Rectal smooth muscle tissue (tissue), 1 donor: Measurements from ENCODE around the gene TGFBR3.

ENCODE experiments used
- H3K27ac ChIP-seq: one replicate; pipeline ENCODE4 v1.7.0; 2013; ENCODE audit warnings: low read depth, low read length, inconsistent platforms
- H3K27me3 ChIP-seq: one replicate; pipeline ENCODE4 v1.7.0; 2013; ENCODE audit warnings: low read length; ENCODE audit not compliant: control insufficient read depth, insufficient read depth
- H3K36me3 ChIP-seq: one replicate; pipeline ENCODE4 v1.7.0; 2013; ENCODE audit warnings: low read length; ENCODE audit not compliant: control insufficient read depth, insufficient read depth
- H3K4me1 ChIP-seq: one replicate; pipeline ENCODE4 v1.7.0; 2013; ENCODE audit warnings: low read length; ENCODE audit not compliant: control insufficient read depth, insufficient read depth
- H3K4me3 ChIP-seq: one replicate; pipeline ENCODE4 v1.7.0; 2013; ENCODE audit warnings: low read length
- H3K9ac ChIP-seq: one replicate; pipeline ENCODE4 v1.7.0; 2013; ENCODE audit warnings: low read length

The TGFBR3 gene

GRCh38 chr1:91789273-91789997 lies 96.5 kb downstream of the TGFBR3 start:
- no peak overlapping the region for H3K9ac ChIP-seq
- H3K4me3 ChIP-seq = no peak overlapping the region
- H3K4me1 ChIP-seq = peaks cover 31% of the 10 kb centered on the region
- H3K27me3 ChIP-seq = no peaks in the 10 kb centered on the region
- no peaks in the 10 kb centered on the region for H3K36me3 ChIP-seq
- H3K27ac ChIP-seq = peak overlapping the region; percentile 19

GRCh38 chr1:91787919-91788318 lies 98.0 kb downstream of the TGFBR3 start:
- no peak overlapping the region for H3K27ac ChIP-seq

GRCh38 chr1:91784616-91785015 lies 101.3 kb downstream of the TGFBR3 start:
- H3K4me3 ChIP-seq = no peak overlapping the region
- H3K27me3 ChIP-seq = no peaks in the 10 kb centered on the region
- no peak overlapping the region for H3K27ac ChIP-seq
- no peaks in the 10 kb centered on the region for H3K36me3 ChIP-seq
- H3K9ac ChIP-seq = no peak overlapping the region
- H3K4me1 ChIP-seq = peaks cover 15% of the 10 kb centered on the region

More at GRCh38 chr1:91787919-91788318, 98.0 kb downstream of the TGFBR3 start:
- Histone ChIP-seq H3K36me3 (no peaks in the 10 kb centered on the region), H3K4me3 (no peak overlapping the region), H3K9ac (no peak overlapping the region), H3K27me3 (no peaks in the 10 kb centered on the region), H3K4me1 (peaks cover 35% of the 10 kb centered on the region)

- H3K27me3 ChIP-seq = no peaks in the 10 kb centered on the region
- no peak overlapping the region for H3K9ac ChIP-seq
- H3K4me3 ChIP-seq = no peak overlapping the region
- H3K27ac ChIP-seq = no peak overlapping the region
- peaks cover 16% of the 10 kb centered on the region for H3K4me1 ChIP-seq
- H3K36me3 ChIP-seq = no peaks in the 10 kb centered on the region
Observed at GRCh38 chr1:91784191-91784590, 101.8 kb downstream of the TGFBR3 start.

GRCh38 chr1:91783423-91784170 lies 102.4 kb downstream of the TGFBR3 start:
- Histone ChIP-seq H3K27me3 (no peaks in the 10 kb centered on the region), H3K27ac (peak overlapping the region; percentile 15), H3K9ac (no peak overlapping the region), H3K4me1 (peaks cover 16% of the 10 kb centered on the region), H3K36me3 (no peaks in the 10 kb centered on the region), H3K4me3 (no peak overlapping the region)

- H3K4me3 ChIP-seq = no peak overlapping the region
- H3K27me3 ChIP-seq = no peaks in the 10 kb centered on the region
- H3K27ac ChIP-seq = no peak overlapping the region
- peaks cover 10% of the 10 kb centered on the region for H3K4me1 ChIP-seq
- H3K36me3 ChIP-seq = no peaks in the 10 kb centered on the region
- no peak overlapping the region for H3K9ac ChIP-seq
Observed at GRCh38 chr1:91781901-91782622, 103.9 kb downstream of the TGFBR3 start.

- no peaks in the 10 kb centered on the region for H3K36me3 ChIP-seq
- peaks cover 10% of the 10 kb centered on the region for H3K4me1 ChIP-seq
- H3K27ac ChIP-seq = peak overlapping the region; percentile 3
- H3K27me3 ChIP-seq = no peaks in the 10 kb centered on the region
- no peak overlapping the region for H3K9ac ChIP-seq
- no peak overlapping the region for H3K4me3 ChIP-seq
Observed at GRCh38 chr1:91781371-91781825, 104.6 kb downstream of the TGFBR3 start.

GRCh38 chr1:91779548-91780021 lies 106.4 kb downstream of the TGFBR3 start:
- Histone ChIP-seq H3K4me1 (peaks cover 10% of the 10 kb centered on the region), H3K9ac (no peak overlapping the region), H3K27me3 (no peaks in the 10 kb centered on the region), H3K27ac (no peak overlapping the region), H3K4me3 (no peak overlapping the region), H3K36me3 (no peaks in the 10 kb centered on the region)

GRCh38 chr1:91778964-91779363 lies 107.0 kb downstream of the TGFBR3 start:
- Histone ChIP-seq H3K9ac (no peak overlapping the region), H3K36me3 (no peaks in the 10 kb centered on the region), H3K4me3 (no peak overlapping the region), H3K27me3 (no peaks in the 10 kb centered on the region), H3K27ac (no peak overlapping the region), H3K4me1 (peaks cover 10% of the 10 kb centered on the region)

GRCh38 chr1:91777630-91778300 lies 108.2 kb downstream of the TGFBR3 start:
- peaks cover 5% of the 10 kb centered on the region for H3K4me1 ChIP-seq

GRCh38 chr1:91777196-91777595 lies 108.8 kb downstream of the TGFBR3 start:
- H3K4me1 ChIP-seq = peaks cover 5% of the 10 kb centered on the region
- no peak overlapping the region for H3K9ac ChIP-seq
- H3K4me3 ChIP-seq = no peak overlapping the region
- H3K27me3 ChIP-seq = no peaks in the 10 kb centered on the region
- no peak overlapping the region for H3K27ac ChIP-seq
- no peaks in the 10 kb centered on the region for H3K36me3 ChIP-seq

More at GRCh38 chr1:91777630-91778300, 108.2 kb downstream of the TGFBR3 start:
- H3K4me3 ChIP-seq = no peak overlapping the region
- H3K27ac ChIP-seq = no peak overlapping the region
- H3K27me3 ChIP-seq = no peaks in the 10 kb centered on the region
- no peak overlapping the region for H3K9ac ChIP-seq
- H3K36me3 ChIP-seq = no peaks in the 10 kb centered on the region
